ENCODE data around the gene MED27. TPM values are rescaled to one million over a fixed set of nuclear protein-coding genes. Genes with fewer than 3 reads are reported as not detected.

Gene MED27
- total and polyA plus RNA-seq, 2 of the 13 experiments (the other 11 are each of a cell fraction or from before 2014, with no cell fraction given), result 16.9 to 19.0 TPM

DNA sequence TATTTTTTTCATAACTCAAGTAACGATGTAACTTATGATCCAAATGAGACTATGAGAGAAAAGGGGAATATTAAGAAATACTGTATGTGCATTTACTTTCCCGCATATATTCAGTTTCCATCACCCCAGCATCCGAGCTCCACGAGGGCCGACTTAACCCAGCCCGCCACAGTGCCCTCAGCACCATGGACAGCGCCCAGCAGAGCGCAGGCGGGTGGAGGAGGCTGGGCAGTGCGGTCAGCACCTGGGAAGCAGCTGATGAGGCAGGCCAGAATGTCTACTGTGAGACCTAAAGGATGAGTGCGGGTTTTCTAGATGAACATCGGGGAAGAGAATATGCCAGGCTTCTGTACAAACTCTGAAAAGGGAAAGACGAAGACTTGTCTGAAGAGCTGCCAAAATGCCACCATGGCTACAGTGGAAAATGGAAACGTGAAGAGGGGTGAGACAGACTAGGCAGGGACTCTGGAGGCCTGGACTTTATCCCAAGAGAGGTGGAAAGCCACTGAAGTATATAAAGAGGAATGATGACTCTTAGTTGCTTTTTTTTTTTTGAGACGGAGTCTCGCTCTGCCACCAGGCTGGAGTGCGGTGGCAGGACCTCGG lies 34.5 kb upstream of the MED27 start (continued):
- TF ChIP-seq, protein P1, sequence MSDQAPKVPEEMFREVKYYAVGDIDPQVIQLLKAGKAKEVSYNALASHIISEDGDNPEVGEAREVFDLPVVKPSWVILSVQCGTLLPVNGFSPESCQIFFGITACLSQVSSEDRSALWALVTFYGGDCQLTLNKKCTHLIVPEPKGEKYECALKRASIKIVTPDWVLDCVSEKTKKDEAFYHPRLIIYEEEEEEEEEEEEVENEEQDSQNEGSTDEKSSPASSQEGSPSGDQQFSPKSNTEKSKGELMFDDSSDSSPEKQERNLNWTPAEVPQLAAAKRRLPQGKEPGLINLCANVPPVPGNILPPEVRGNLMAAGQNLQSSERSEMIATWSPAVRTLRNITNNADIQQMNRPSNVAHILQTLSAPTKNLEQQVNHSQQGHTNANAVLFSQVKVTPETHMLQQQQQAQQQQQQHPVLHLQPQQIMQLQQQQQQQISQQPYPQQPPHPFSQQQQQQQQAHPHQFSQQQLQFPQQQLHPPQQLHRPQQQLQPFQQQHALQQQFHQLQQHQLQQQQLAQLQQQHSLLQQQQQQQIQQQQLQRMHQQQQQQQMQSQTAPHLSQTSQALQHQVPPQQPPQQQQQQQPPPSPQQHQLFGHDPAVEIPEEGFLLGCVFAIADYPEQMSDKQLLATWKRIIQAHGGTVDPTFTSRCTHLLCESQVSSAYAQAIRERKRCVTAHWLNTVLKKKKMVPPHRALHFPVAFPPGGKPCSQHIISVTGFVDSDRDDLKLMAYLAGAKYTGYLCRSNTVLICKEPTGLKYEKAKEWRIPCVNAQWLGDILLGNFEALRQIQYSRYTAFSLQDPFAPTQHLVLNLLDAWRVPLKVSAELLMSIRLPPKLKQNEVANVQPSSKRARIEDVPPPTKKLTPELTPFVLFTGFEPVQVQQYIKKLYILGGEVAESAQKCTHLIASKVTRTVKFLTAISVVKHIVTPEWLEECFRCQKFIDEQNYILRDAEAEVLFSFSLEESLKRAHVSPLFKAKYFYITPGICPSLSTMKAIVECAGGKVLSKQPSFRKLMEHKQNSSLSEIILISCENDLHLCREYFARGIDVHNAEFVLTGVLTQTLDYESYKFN (CRISPR knock-in tag; conservative IDR thresholded peaks at IDR 0.05), result 0 out of 2 replicates have a peak, but pooled peaks have one; percentile 45
- TF ChIP-seq, protein P2, sequence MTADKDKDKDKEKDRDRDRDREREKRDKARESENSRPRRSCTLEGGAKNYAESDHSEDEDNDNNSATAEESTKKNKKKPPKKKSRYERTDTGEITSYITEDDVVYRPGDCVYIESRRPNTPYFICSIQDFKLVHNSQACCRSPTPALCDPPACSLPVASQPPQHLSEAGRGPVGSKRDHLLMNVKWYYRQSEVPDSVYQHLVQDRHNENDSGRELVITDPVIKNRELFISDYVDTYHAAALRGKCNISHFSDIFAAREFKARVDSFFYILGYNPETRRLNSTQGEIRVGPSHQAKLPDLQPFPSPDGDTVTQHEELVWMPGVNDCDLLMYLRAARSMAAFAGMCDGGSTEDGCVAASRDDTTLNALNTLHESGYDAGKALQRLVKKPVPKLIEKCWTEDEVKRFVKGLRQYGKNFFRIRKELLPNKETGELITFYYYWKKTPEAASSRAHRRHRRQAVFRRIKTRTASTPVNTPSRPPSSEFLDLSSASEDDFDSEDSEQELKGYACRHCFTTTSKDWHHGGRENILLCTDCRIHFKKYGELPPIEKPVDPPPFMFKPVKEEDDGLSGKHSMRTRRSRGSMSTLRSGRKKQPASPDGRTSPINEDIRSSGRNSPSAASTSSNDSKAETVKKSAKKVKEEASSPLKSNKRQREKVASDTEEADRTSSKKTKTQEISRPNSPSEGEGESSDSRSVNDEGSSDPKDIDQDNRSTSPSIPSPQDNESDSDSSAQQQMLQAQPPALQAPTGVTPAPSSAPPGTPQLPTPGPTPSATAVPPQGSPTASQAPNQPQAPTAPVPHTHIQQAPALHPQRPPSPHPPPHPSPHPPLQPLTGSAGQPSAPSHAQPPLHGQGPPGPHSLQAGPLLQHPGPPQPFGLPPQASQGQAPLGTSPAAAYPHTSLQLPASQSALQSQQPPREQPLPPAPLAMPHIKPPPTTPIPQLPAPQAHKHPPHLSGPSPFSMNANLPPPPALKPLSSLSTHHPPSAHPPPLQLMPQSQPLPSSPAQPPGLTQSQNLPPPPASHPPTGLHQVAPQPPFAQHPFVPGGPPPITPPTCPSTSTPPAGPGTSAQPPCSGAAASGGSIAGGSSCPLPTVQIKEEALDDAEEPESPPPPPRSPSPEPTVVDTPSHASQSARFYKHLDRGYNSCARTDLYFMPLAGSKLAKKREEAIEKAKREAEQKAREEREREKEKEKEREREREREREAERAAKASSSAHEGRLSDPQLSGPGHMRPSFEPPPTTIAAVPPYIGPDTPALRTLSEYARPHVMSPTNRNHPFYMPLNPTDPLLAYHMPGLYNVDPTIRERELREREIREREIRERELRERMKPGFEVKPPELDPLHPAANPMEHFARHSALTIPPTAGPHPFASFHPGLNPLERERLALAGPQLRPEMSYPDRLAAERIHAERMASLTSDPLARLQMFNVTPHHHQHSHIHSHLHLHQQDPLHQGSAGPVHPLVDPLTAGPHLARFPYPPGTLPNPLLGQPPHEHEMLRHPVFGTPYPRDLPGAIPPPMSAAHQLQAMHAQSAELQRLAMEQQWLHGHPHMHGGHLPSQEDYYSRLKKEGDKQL (CRISPR knock-in tag; IDR thresholded peaks at IDR 0.05; ENCODE audit: low read depth), result peak; percentile 74
- TF ChIP-seq, protein P3, sequence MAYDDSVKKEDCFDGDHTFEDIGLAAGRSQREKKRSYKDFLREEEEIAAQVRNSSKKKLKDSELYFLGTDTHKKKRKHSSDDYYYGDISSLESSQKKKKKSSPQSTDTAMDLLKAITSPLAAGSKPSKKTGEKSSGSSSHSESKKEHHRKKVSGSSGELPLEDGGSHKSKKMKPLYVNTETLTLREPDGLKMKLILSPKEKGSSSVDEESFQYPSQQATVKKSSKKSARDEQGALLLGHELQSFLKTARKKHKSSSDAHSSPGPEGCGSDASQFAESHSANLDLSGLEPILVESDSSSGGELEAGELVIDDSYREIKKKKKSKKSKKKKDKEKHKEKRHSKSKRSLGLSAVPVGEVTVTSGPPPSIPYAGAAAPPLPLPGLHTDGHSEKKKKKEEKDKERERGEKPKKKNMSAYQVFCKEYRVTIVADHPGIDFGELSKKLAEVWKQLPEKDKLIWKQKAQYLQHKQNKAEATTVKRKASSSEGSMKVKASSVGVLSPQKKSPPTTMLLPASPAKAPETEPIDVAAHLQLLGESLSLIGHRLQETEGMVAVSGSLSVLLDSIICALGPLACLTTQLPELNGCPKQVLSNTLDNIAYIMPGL (CRISPR knock-in tag; IDR thresholded peaks at IDR 0.05; ENCODE audit: borderline replicate concordance in 1 of 2, low read depth in 1 of 2), result peak; percentile 35 to 84; a peak in 2 of 4 replicates
- TF ChIP-seq NFIC (IDR thresholded peaks at IDR 0.05; ENCODE audit: low read length) (no peak), CBX1 (IDR thresholded peaks at IDR 0.05; ENCODE audit: low read depth) (no peak), CAMTA2 (CRISPR knock-in tag; IDR thresholded peaks at IDR 0.05; ENCODE audit: borderline replicate concordance) (peak; percentile 77; the same call in 1 of the 2 replicates), NFE2 (CRISPR knock-in tag; IDR thresholded peaks at IDR 0.05) (0 out of 2 replicates have a peak, but pooled peaks have one; percentile 35), CENPX (CRISPR knock-in tag; IDR thresholded peaks at IDR 0.05) (no peak), AGO2 (optimal IDR thresholded peaks at IDR 0.05; ENCODE audit: low read depth, low read length) (no peak), ZBTB42 (CRISPR knock-in tag; IDR thresholded peaks at IDR 0.05) (peak; percentile 91)
- TF ChIP-seq, protein P4, sequence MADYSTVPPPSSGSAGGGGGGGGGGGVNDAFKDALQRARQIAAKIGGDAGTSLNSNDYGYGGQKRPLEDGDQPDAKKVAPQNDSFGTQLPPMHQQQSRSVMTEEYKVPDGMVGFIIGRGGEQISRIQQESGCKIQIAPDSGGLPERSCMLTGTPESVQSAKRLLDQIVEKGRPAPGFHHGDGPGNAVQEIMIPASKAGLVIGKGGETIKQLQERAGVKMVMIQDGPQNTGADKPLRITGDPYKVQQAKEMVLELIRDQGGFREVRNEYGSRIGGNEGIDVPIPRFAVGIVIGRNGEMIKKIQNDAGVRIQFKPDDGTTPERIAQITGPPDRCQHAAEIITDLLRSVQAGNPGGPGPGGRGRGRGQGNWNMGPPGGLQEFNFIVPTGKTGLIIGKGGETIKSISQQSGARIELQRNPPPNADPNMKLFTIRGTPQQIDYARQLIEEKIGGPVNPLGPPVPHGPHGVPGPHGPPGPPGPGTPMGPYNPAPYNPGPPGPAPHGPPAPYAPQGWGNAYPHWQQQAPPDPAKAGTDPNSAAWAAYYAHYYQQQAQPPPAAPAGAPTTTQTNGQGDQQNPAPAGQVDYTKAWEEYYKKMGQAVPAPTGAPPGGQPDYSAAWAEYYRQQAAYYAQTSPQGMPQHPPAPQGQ (CRISPR knock-in tag; IDR thresholded peaks at IDR 0.05; ENCODE audit: borderline replicate concordance), result no peak
- TF ChIP-seq, protein P5, sequence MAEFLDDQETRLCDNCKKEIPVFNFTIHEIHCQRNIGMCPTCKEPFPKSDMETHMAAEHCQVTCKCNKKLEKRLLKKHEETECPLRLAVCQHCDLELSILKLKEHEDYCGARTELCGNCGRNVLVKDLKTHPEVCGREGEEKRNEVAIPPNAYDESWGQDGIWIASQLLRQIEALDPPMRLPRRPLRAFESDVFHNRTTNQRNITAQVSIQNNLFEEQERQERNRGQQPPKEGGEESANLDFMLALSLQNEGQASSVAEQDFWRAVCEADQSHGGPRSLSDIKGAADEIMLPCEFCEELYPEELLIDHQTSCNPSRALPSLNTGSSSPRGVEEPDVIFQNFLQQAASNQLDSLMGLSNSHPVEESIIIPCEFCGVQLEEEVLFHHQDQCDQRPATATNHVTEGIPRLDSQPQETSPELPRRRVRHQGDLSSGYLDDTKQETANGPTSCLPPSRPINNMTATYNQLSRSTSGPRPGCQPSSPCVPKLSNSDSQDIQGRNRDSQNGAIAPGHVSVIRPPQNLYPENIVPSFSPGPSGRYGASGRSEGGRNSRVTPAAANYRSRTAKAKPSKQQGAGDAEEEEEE (CRISPR knock-in tag; IDR thresholded peaks at IDR 0.05; ENCODE audit: borderline replicate concordance), result 0 out of 2 replicates have a peak, but pooled peaks have one; percentile 59
